Cardiac muscle cell (in vitro differentiated cells and primary cell): ENCODE data around the gene USP28. TPM values are rescaled to one million over a fixed set of nuclear protein-coding genes. Genes with fewer than 3 reads are reported as not detected.
A peak's percentile ranks its signal among the peaks of the same experiment; 100 is the strongest.

Experiments used
- DNase-seq, 2 donors: peaks; one replicate each; pipeline versions ENCODE4 v3.0.0 to v3.0.0-alpha.2; 2010 to 2017; ENCODE audit warnings: low read depth in 1 of 2, low spot score in 1 of 2
- H3K27ac ChIP-seq: fragments of 200-600 bp; sonication (generic); 2 replicates; pipeline ENCODE4 v1.5.1; 2016
- H3K27me3 ChIP-seq: fragments of 200-600 bp; sonication (generic); 2 replicates; pipeline ENCODE4 v1.6.0; 2016; ENCODE audit warnings: control low read depth
- H3K36me3 ChIP-seq: fragments of 200-600 bp; sonication (generic); 2 replicates; pipeline ENCODE4 v1.5.1; 2016; ENCODE audit warnings: control low read depth
- H3K4me1 ChIP-seq: fragments of 200-600 bp; sonication (generic); 2 replicates; pipeline ENCODE4 v1.8.1; 2017; ENCODE audit warnings: low read depth, mild to moderate bottlenecking, mixed run types
- H3K4me3 ChIP-seq: fragments of 200-600 bp; sonication (generic); 2 replicates; pipeline ENCODE4 v1.5.1; 2016; ENCODE audit warnings: mild to moderate bottlenecking
- H3K9me3 ChIP-seq: fragments of 200-600 bp; sonication (generic); 2 replicates; pipeline ENCODE4 v1.5.1; 2017; ENCODE audit warnings: low read depth, mild to moderate bottlenecking, control low read depth
- CTCF ChIP-seq: IDR thresholded peaks from 2 replicates; pipeline ENCODE4 v1.5.1; 2012; ENCODE audit warnings: low read depth, mild to moderate bottlenecking, low read length
- polyA plus RNA-seq: library from polyadenylated mRNA; unstranded; fragments of >200 nt; fragmentation: Nextera tagmentation; extraction: Ambion mirVana; gene quantifications from 2 replicates; pipeline ENCODE4 v1.2.1, GENCODE V29; 2016
- total RNA-seq: library from RNA; depleted of rRNA; stranded (reverse); fragments of >200 nt; gene quantifications from 2 replicates; pipeline ENCODE4 v1.2.3, GENCODE V29; 2016

Gene USP28
- total and polyA plus RNA-seq, 2 experiments from 2014 or later, result 99.2 to 148 TPM

DNA sequence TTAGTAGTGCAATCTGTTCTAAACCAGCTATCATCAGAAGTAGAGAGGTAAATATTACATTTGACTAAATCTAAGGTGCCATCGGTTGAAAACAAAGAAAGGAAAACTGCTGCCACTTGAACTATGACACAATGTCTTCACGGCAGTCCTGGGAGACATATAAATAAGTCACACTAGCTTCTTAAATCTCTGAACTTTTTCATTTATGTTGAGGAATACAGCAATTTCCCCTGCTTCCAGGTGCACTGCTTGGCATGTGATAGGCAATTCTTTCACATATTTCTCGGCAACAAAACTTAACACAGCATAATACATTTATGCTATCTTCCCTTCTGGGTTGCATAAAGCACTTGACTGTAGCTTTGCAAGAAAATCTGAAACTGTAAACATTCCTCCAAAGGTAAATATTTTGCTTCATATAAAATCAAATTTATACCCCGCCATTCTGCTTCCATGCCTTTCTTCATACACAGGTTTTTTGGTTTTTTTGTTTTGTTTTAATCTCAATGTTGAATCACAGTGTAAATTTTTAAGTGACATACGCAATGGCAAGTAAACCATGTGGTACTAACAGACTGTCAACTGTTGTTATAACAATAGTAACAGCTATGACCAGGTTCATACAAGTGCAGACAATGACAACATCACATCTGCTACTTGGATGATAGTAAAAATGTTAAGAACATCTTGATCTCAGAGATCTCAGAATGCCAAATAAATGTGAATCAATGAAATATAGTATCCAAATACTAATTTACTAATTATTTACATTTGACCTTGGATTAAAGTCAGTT is 18.2 kb downstream of the USP28 start:
- peaks cover 14% of the 10 kb centered on the region for H3K4me1 ChIP-seq

GRCh38 chr11:113855803-113856202 is 19.6 kb downstream of the USP28 start:
- no peaks in the 10 kb centered on the region for H3K9me3 ChIP-seq
- no peak for TF ChIP-seq CTCF
- H3K27me3 ChIP-seq, result no peaks in the 10 kb centered on the region

More for the DNA sequence above, 18.2 kb downstream of the USP28 start:
- DNase-seq, result no peak
- no peak overlapping the region for H3K4me3 ChIP-seq
- TF ChIP-seq CTCF, result no peak
- H3K27me3 ChIP-seq, result no peaks in the 10 kb centered on the region
- peaks cover 9% of the 10 kb centered on the region for H3K36me3 ChIP-seq
- H3K27ac ChIP-seq, result no peak overlapping the region
- no peaks in the 10 kb centered on the region for H3K9me3 ChIP-seq

DNA sequence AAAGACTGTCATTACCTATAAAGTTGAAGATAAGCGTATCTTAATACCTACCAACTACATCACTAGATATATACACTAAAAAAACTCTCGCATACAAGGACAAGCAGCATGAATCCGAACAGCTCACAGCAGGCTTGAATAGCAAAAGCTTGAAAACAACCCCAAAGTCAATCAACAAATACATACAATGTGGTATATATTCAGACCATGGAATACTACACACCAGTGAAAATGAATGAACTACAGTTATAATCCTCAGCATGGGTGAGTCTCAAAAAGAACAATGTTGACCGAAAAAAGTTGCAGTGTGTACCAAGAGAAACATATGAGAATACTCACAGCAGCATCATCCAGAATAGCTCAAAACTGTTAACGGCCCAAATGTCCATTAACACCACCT is 25.2 kb downstream of the USP28 start:
- no peak overlapping the region for H3K27ac ChIP-seq
- H3K4me1 ChIP-seq, result peaks cover 5% of the 10 kb centered on the region
- no peak for DNase-seq
- H3K36me3 ChIP-seq, result peaks cover 43% of the 10 kb centered on the region
- TF ChIP-seq CTCF, result no peak
- no peak overlapping the region for H3K4me3 ChIP-seq
- no peaks in the 10 kb centered on the region for H3K27me3 ChIP-seq
- no peaks in the 10 kb centered on the region for H3K9me3 ChIP-seq

More at GRCh38 chr11:113855803-113856202, 19.6 kb downstream of the USP28 start:
- H3K36me3 ChIP-seq, result peaks cover 22% of the 10 kb centered on the region
- H3K27ac ChIP-seq, result peak overlapping the region; percentile 61
- no peak overlapping the region for H3K4me3 ChIP-seq
- no peak for DNase-seq
- H3K4me1 ChIP-seq, result peaks cover 14% of the 10 kb centered on the region

DNA sequence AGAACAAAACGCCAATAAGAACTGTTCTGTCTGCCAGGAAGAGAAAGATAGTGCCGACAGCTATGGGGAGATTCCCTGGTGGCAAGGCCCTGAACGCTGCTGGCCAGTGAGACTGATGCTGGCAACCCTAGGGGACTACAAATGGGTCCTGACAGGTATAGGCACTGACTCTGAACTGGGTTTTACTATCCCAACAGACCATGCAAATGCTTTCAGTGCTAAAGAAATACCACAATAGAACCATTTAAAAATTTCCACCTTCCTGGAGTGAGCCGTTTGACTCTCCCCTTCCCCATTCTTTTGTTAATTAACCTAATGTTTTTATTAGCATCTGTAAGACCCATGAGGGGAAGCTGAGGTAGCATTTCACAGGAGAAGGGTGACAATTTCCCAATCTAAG is 25.7 kb downstream of the USP28 start:
- no peak for TF ChIP-seq CTCF
- H3K4me1 ChIP-seq, result peaks cover under 1% of the 10 kb centered on the region
- H3K9me3 ChIP-seq, result no peaks in the 10 kb centered on the region
- peaks cover 43% of the 10 kb centered on the region for H3K36me3 ChIP-seq
- no peaks in the 10 kb centered on the region for H3K27me3 ChIP-seq
- peak overlapping the region; percentile 75 for H3K27ac ChIP-seq
- no peak overlapping the region for H3K4me3 ChIP-seq
- no peak for DNase-seq

GRCh38 chr11:113847580-113847979 is 27.8 kb downstream of the USP28 start:
- H3K27me3 ChIP-seq, result no peaks in the 10 kb centered on the region
- H3K36me3 ChIP-seq, result peaks cover 41% of the 10 kb centered on the region
- no peak overlapping the region for H3K27ac ChIP-seq
- no peaks in the 10 kb centered on the region for H3K4me1 ChIP-seq
- DNase-seq, result no peak
- no peak for TF ChIP-seq CTCF
- H3K4me3 ChIP-seq, result no peak overlapping the region
- H3K9me3 ChIP-seq, result no peaks in the 10 kb centered on the region
